ENCODE results near the gene NCR3LG1. TPM values are rescaled to one million over a fixed set of nuclear protein-coding genes. Genes with fewer than 3 reads are reported as not detected.

NCR3LG1 gene
- total and polyA plus RNA-seq, 2 donors (not counting 3 experiments of a cell fraction or from before 2014, with no cell fraction given) = 2.2 to 8.1 TPM

DNA sequence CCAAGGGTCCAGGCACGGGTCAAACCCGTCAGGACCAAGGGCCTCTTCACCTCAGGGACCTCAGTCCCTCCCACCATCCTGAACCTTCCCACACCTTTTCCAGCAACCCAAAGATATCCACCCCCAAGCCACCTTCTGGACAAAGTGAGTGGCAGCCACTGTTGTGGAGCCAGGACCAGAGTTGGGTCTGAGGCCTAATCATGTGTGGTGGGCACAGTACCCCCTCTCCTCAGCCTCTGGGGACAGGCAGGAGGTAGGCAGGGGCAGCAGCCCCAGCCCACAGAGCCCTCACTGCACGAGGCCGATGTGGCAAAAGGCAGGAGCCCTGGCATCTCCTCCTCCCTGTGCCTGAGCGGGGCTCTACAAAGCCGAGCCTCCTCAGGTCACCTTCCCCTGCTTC is 34.3 kb downstream of the NCR3LG1 start:
- dilution Hi-C loops (cut with MboI; ENCODE audit: extremely low pct_ligation_motif_present, low sequenced_read_pairs) = no loop called here
- Histone ChIP-seq H3K9me1 (replicated peaks; ENCODE audit: control insufficient read depth, extremely low read depth, insufficient read depth, low read length) (no peaks in the 10 kb centered on the region), H4K20me1 (replicated peaks; ENCODE audit: control insufficient read depth, extremely low read depth, insufficient read depth, low read length) (no peaks in the 10 kb centered on the region), H3K27me3 (ENCODE audit: control insufficient read depth in 2 of 2, insufficient read depth in 2 of 2, low read length in 2 of 2) (peaks cover 6 to 9% of the 10 kb centered on the region in 2 experiments), H3K79me2 (ENCODE audit: control insufficient read depth, insufficient read depth, low read length) (no peaks in the 10 kb centered on the region), H3K36me3 (ENCODE audit: control insufficient read depth in 2 of 2, extremely low read depth in 1 of 2, insufficient read depth in 2 of 2, low read length in 2 of 2) (no peaks in the 10 kb centered on the region), H3K4me1 (ENCODE audit: control insufficient read depth, extremely low read depth, insufficient read depth, low read length) (no peaks in the 10 kb centered on the region), H3K4me2 (ENCODE audit: insufficient read depth, low read length) (no peak overlapping the region), H3K4me3 (replicated peaks in 1 of 3; ENCODE audit: insufficient read depth in 1 of 3, low read depth in 1 of 3, low read length in 3 of 3) (no peak overlapping the region), H2AFZ (ENCODE audit: low read depth, low read length) (no peak overlapping the region), H3K9me3 (replicated peaks; ENCODE audit: control insufficient read depth, insufficient read depth, low read length) (no peaks in the 10 kb centered on the region), H3K27ac (ENCODE audit: insufficient read depth, low read depth, low read length) (no peak overlapping the region), H3K9ac (replicated peaks; ENCODE audit: extremely low read depth, insufficient read depth, low read length) (no peak overlapping the region)
- CTCF ChIA-PET = interaction anchor here (1.0 to 5.9 kb wide), 10 partner anchors 11 to 157 kb away, joined by 3 to 184 read pairs (median 10); partner anchors contain the start of gene NCR3LG1
- DNase-seq (ENCODE audit: low read depth, low spot score) (no peak), FAIRE-seq (no peak)
- intact Hi-C loops (cut with micrococcal nuclease) = loop anchor here (2.0 to 10.0 kb wide), 2 partner anchors 31 to 601 kb away; no protein-coding TSS in a partner anchor
- no peak for TF ChIP-seq JUN (IDR thresholded peaks at IDR 0.05; ENCODE audit: borderline replicate concordance, insufficient read depth, insufficient read length, low read depth)
- no peak for TF ChIP-seq FOS (IDR thresholded peaks at IDR 0.05; ENCODE audit: borderline replicate concordance, insufficient read depth, low read length)
- TF ChIP-seq POLR2AphosphoS5 (IDR thresholded peaks at IDR 0.05; ENCODE audit: insufficient read depth, low read depth, low read length) = no peak
- no peak for TF ChIP-seq EZH2 (IDR thresholded peaks at IDR 0.05; ENCODE audit: borderline replicate concordance, low read depth, low read length, severe bottlenecking)
- TF ChIP-seq POLR2A (IDR thresholded peaks at IDR 0.05; ENCODE audit: low read depth, low read length) = no peak
- no TSS peak for BruUV-seq (replicated peaks)
- POLR2A ChIA-PET = no interaction called here

DNA sequence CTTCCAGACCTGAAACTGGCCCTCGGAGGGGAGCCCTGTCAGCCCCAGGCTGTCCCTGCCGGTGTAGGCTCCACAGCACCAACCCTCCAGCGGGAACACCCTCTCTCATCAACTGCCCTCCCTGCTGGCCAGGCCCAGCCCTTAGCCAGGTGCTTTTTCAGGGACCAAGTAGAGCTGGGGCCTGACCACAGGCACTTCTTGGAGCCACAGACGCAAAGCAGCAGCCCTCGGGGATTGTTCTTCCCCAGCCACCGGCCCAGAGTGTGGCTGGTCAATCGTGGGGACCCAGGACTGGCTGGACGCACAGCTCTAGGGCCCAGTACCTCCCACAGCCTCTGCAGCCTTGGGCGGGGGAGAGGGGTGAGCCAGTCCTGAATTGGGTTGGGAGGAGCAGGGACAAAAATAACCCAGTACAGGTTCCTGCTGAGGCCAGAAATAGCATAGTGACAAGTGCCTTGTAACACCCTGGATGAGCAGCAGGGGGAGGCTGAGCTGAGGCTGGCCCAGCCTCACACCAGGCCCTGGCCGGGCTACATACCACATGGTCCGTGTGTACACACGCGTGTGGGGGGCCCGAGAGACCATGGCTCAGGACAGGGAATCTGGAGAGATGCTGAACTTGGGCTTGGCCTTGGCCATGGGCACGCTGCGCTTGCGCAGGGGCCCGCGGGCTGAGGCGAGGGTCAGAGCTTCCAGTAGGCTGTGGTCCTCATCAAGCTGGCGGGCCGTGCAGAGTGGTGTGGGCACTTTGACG is 34.9 kb downstream of the NCR3LG1 start:
- H2AFZ ChIP-seq (ENCODE audit: low read depth, low read length) = no peak overlapping the region
- dilution Hi-C loops (cut with MboI; ENCODE audit: extremely low pct_ligation_motif_present, low sequenced_read_pairs) = no loop called here
- H3K4me2 ChIP-seq (ENCODE audit: insufficient read depth, low read length) = no peak overlapping the region
- TF ChIP-seq, protein P1, sequence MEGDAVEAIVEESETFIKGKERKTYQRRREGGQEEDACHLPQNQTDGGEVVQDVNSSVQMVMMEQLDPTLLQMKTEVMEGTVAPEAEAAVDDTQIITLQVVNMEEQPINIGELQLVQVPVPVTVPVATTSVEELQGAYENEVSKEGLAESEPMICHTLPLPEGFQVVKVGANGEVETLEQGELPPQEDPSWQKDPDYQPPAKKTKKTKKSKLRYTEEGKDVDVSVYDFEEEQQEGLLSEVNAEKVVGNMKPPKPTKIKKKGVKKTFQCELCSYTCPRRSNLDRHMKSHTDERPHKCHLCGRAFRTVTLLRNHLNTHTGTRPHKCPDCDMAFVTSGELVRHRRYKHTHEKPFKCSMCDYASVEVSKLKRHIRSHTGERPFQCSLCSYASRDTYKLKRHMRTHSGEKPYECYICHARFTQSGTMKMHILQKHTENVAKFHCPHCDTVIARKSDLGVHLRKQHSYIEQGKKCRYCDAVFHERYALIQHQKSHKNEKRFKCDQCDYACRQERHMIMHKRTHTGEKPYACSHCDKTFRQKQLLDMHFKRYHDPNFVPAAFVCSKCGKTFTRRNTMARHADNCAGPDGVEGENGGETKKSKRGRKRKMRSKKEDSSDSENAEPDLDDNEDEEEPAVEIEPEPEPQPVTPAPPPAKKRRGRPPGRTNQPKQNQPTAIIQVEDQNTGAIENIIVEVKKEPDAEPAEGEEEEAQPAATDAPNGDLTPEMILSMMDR (IDR thresholded peaks at IDR 0.05; ENCODE audit: extremely low read depth in 1 of 2, insufficient read depth in 1 of 2, low read depth in 1 of 2, low read length in 2 of 2) = peak; percentile 46 to 70
- TF ChIP-seq EZH2 (IDR thresholded peaks at IDR 0.05; ENCODE audit: borderline replicate concordance, low read depth, low read length, severe bottlenecking) = no peak
- no peaks in the 10 kb centered on the region for H3K4me1 ChIP-seq (ENCODE audit: control insufficient read depth, extremely low read depth, insufficient read depth, low read length)
- H3K79me2 ChIP-seq (ENCODE audit: control insufficient read depth, insufficient read depth, low read length) = no peaks in the 10 kb centered on the region
- H3K9me1 ChIP-seq (replicated peaks; ENCODE audit: control insufficient read depth, extremely low read depth, insufficient read depth, low read length) = no peaks in the 10 kb centered on the region
- no peaks in the 10 kb centered on the region for H3K9me3 ChIP-seq (replicated peaks; ENCODE audit: control insufficient read depth, insufficient read depth, low read length)
- ChIA-PET CTCF (interaction anchor here (0.6 to 5.9 kb wide), 12 partner anchors 9 to 157 kb away, joined by 3 to 128 read pairs (median 4); no protein-coding TSS in a partner anchor), POLR2A (no interaction called here)
- H4K20me1 ChIP-seq (replicated peaks; ENCODE audit: control insufficient read depth, extremely low read depth, insufficient read depth, low read length) = no peaks in the 10 kb centered on the region
- H3K36me3 ChIP-seq (ENCODE audit: control insufficient read depth in 2 of 2, extremely low read depth in 1 of 2, insufficient read depth in 2 of 2, low read length in 2 of 2) = no peaks in the 10 kb centered on the region
- no TSS peak for BruUV-seq (replicated peaks)
- H3K27ac ChIP-seq (ENCODE audit: insufficient read depth, low read depth, low read length) = no peak overlapping the region
- FAIRE-seq (peak; percentile 70), DNase-seq (ENCODE audit: low read depth, low spot score) (peak; percentile 31)
- no peak overlapping the region for H3K9ac ChIP-seq (replicated peaks; ENCODE audit: extremely low read depth, insufficient read depth, low read length)
- H3K27me3 ChIP-seq (ENCODE audit: control insufficient read depth in 2 of 2, insufficient read depth in 2 of 2, low read length in 2 of 2) = peaks cover 8 to 13% of the 10 kb centered on the region in 2 experiments
- H3K4me3 ChIP-seq (replicated peaks in 1 of 3; ENCODE audit: insufficient read depth in 1 of 3, low read depth in 1 of 3, low read length in 3 of 3) = no peak overlapping the region
- intact Hi-C loops (cut with micrococcal nuclease) = loop anchor here (10.0 kb wide), 1 partner anchor 602 kb away; no protein-coding TSS in a partner anchor

Measured in endothelial cell of umbilical vein (primary cell).